HepG2 (cell line): Measurements from ENCODE around the gene CRY1. TPM values are rescaled to one million over a fixed set of nuclear protein-coding genes. Genes with fewer than 3 reads are reported as not detected.

Source experiments
- DMAP1 ChIP-seq: IDR thresholded peaks from 2 replicates; pipeline ENCODE4 v1.6.1; 2016
- EED ChIP-seq: sonication (generic); formaldehyde crosslinking; IDR thresholded peaks from 2 replicates; pipeline ENCODE4 v1.5.0; 2020; ENCODE audit warnings: mild to moderate bottlenecking, missing genetic modification reagents
- GFI1 ChIP-seq: sonication (generic); formaldehyde crosslinking; IDR thresholded peaks from 2 replicates; pipeline ENCODE4 v1.5.0; 2020; ENCODE audit warnings: missing genetic modification reagents, mild to moderate bottlenecking, borderline replicate concordance
- HDAC1 ChIP-seq: sonication (generic); formaldehyde crosslinking; IDR thresholded peaks from 2 replicates; pipeline ENCODE4 v1.5.1; 2020; ENCODE audit warnings: mild to moderate bottlenecking, missing genetic modification reagents
- HNRNPLL ChIP-seq: fragments of 200-400 bp; formaldehyde crosslinking; IDR thresholded peaks from 2 replicates; pipeline ENCODE4 v1.6.1; 2017; ENCODE audit warnings: mild to moderate bottlenecking, low read depth, low read length; ENCODE audit not compliant: poor library complexity, severe bottlenecking
- MEIS2 ChIP-seq: sonication (generic); formaldehyde crosslinking; IDR thresholded peaks from 2 replicates; pipeline ENCODE4 v1.9.0; 2021; ENCODE audit warnings: mild to moderate bottlenecking, missing genetic modification reagents
- MTF2 ChIP-seq: sonication (generic); formaldehyde crosslinking; IDR thresholded peaks from 2 replicates; pipeline ENCODE4 v1.5.0; 2020; ENCODE audit warnings: missing genetic modification reagents, borderline replicate concordance
- MXD4 ChIP-seq: IDR thresholded peaks from 2 replicates; pipeline ENCODE4 v1.6.1; 2016; ENCODE audit warnings: mild to moderate bottlenecking, missing biosample characterization, missing genetic modification reagents
- NFATC3 ChIP-seq: sonication (generic); formaldehyde crosslinking; IDR thresholded peaks from 2 replicates; pipeline ENCODE4 v1.5.1; 2020; ENCODE audit warnings: mild to moderate bottlenecking, missing genetic modification reagents
- RBFOX2 ChIP-seq: fragments of 200-400 bp; formaldehyde crosslinking; IDR thresholded peaks from 2 replicates; pipeline ENCODE4 v1.6.1; 2017; ENCODE audit warnings: low read depth, mild to moderate bottlenecking, low read length
- TBX2 ChIP-seq: sonication (generic); formaldehyde crosslinking; IDR thresholded peaks from 2 replicates; pipeline ENCODE4 v1.5.0; 2020; ENCODE audit warnings: missing genetic modification reagents, mild to moderate bottlenecking, borderline replicate concordance
- ZFX ChIP-seq: sonication (generic); formaldehyde crosslinking; IDR thresholded peaks from 2 replicates; pipeline ENCODE4 v1.4.0; 2020; ENCODE audit warnings: mild to moderate bottlenecking, low read depth, missing genetic modification reagents, moderate library complexity
- ZNF460 ChIP-seq: sonication (generic); formaldehyde crosslinking; IDR thresholded peaks from 2 replicates; pipeline ENCODE4 v1.5.1; 2020; ENCODE audit warnings: missing genetic modification reagents, mild to moderate bottlenecking, borderline replicate concordance
- ZNF552 ChIP-seq: sonication (generic); formaldehyde crosslinking; IDR thresholded peaks from 2 replicates; pipeline ENCODE4 v1.9.0; 2022; ENCODE audit warnings: missing genetic modification reagents, mild to moderate bottlenecking, borderline replicate concordance
- ZNF564 ChIP-seq: sonication (generic); formaldehyde crosslinking; IDR thresholded peaks from 2 replicates; pipeline ENCODE4 v1.8.1; 2023; ENCODE audit warnings: mild to moderate bottlenecking, missing genetic modification reagents
- ZNF570 ChIP-seq: sonication (generic); formaldehyde crosslinking; IDR thresholded peaks from 2 replicates; pipeline ENCODE4 v1.4.0; 2020; ENCODE audit warnings: mild to moderate bottlenecking, missing genetic modification reagents, borderline replicate concordance
- polyA plus RNA-seq, 8 experiments: library from polyadenylated mRNA; depleted of rRNA in 3 of 8; stranded (reverse) in 7 of 8; unstranded in 1 of 8; fragments of >200 nt; fragmentation: Illumina TruSeq in 4 of 8; extraction: Trizol in 4 of 8; gene quantifications; 2 replicates each; pipeline versions ENCODE4 v1.2.1 to v1.2.3, GENCODE V29; 2011 to 2016; ENCODE audit warnings: low read depth in 4 of 8, missing spikeins in 1 of 8, mixed read lengths in 1 of 8; ENCODE audit not compliant: insufficient read depth in 1 of 8
- total RNA-seq, 5 experiments: library from RNA; depleted of rRNA; stranded (reverse); fragments of >200 nt; fragmentation: Illumina TruSeq; extraction: Trizol; gene quantifications; 2 replicates each; pipeline ENCODE4 v1.2.3, GENCODE V29; 2016; ENCODE audit warnings: low read depth in 1 of 5
- TF ChIP-seq, protein P1 (sequence below): sonication (generic); formaldehyde crosslinking; IDR thresholded peaks from 2 replicates; pipeline ENCODE4 v1.4.0; 2020; ENCODE audit warnings: missing genetic modification reagents, borderline replicate concordance
- TF ChIP-seq, protein P2 (sequence below): sonication (generic); formaldehyde crosslinking; IDR thresholded peaks from 2 replicates; pipeline ENCODE4 v1.8.1; 2023; ENCODE audit warnings: mild to moderate bottlenecking, missing genetic modification reagents
- TF ChIP-seq, protein P3 (sequence below), 2 experiments: sonication (generic) in 1 of 2; formaldehyde crosslinking in 1 of 2; IDR thresholded peaks; 2 replicates each; pipeline versions ENCODE4 v1.4.0 to v1.6.1; 2018 to 2020; ENCODE audit warnings: missing genetic modification reagents in 2 of 2, borderline replicate concordance in 1 of 2, low read depth in 1 of 2, mild to moderate bottlenecking in 1 of 2, missing biosample characterization in 1 of 2
- TF ChIP-seq, protein P4 (sequence below): sonication (generic); formaldehyde crosslinking; IDR thresholded peaks from 2 replicates; pipeline ENCODE4 v1.9.0; 2022; ENCODE audit warnings: low read depth, missing genetic modification reagents

Gene CRY1
- total and polyA plus RNA-seq, 2 of the 13 experiments (the other 11 are each of a cell fraction or from before 2014, with no cell fraction given) = 11.4 to 13.9 TPM

DNA sequence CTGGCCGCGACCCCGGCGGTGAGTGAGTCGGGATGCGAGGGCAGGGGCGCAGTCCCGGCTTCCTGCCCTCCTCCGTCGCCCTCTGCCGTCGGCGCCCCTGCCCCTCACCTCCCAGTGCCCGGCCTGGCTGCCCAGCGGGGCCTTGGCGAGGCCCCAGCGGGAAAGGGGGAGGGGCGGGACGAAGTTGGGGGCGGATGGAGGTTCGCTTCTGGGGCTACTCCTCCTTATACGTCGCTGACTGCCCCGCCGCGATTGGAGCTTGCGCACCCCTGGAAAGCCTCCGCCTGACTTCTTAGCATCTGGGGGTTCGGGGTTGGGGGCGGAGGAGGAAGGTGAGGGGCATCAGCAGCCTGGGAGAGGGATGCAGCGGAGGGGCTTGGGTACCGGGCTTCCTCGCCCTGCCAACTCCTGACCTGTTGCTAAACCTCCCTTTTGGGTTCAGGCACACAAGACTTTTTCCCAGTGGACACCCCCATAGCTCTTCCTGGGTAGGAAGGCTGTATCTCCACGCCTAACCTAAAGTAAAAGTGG lies 137.2 kb downstream of the CRY1 start (continued):
- 0 out of 2 replicates have a peak, but pooled peaks have one; percentile 5 for TF ChIP-seq HDAC1 (CRISPR knock-in tag)
- no peak for TF ChIP-seq ZNF570 (CRISPR knock-in tag)
- TF ChIP-seq, protein P1, sequence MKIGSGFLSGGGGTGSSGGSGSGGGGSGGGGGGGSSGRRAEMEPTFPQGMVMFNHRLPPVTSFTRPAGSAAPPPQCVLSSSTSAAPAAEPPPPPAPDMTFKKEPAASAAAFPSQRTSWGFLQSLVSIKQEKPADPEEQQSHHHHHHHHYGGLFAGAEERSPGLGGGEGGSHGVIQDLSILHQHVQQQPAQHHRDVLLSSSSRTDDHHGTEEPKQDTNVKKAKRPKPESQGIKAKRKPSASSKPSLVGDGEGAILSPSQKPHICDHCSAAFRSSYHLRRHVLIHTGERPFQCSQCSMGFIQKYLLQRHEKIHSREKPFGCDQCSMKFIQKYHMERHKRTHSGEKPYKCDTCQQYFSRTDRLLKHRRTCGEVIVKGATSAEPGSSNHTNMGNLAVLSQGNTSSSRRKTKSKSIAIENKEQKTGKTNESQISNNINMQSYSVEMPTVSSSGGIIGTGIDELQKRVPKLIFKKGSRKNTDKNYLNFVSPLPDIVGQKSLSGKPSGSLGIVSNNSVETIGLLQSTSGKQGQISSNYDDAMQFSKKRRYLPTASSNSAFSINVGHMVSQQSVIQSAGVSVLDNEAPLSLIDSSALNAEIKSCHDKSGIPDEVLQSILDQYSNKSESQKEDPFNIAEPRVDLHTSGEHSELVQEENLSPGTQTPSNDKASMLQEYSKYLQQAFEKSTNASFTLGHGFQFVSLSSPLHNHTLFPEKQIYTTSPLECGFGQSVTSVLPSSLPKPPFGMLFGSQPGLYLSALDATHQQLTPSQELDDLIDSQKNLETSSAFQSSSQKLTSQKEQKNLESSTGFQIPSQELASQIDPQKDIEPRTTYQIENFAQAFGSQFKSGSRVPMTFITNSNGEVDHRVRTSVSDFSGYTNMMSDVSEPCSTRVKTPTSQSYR = peak; percentile 61; the same call in 1 of the 2 replicates
- TF ChIP-seq, protein P2, sequence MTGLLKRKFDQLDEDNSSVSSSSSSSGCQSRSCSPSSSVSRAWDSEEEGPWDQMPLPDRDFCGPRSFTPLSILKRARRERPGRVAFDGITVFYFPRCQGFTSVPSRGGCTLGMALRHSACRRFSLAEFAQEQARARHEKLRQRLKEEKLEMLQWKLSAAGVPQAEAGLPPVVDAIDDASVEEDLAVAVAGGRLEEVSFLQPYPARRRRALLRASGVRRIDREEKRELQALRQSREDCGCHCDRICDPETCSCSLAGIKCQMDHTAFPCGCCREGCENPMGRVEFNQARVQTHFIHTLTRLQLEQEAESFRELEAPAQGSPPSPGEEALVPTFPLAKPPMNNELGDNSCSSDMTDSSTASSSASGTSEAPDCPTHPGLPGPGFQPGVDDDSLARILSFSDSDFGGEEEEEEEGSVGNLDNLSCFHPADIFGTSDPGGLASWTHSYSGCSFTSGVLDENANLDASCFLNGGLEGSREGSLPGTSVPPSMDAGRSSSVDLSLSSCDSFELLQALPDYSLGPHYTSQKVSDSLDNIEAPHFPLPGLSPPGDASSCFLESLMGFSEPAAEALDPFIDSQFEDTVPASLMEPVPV = peak; percentile 3; the same call in 1 of the 2 replicates
- TF ChIP-seq, protein P3, sequence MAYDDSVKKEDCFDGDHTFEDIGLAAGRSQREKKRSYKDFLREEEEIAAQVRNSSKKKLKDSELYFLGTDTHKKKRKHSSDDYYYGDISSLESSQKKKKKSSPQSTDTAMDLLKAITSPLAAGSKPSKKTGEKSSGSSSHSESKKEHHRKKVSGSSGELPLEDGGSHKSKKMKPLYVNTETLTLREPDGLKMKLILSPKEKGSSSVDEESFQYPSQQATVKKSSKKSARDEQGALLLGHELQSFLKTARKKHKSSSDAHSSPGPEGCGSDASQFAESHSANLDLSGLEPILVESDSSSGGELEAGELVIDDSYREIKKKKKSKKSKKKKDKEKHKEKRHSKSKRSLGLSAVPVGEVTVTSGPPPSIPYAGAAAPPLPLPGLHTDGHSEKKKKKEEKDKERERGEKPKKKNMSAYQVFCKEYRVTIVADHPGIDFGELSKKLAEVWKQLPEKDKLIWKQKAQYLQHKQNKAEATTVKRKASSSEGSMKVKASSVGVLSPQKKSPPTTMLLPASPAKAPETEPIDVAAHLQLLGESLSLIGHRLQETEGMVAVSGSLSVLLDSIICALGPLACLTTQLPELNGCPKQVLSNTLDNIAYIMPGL (CRISPR knock-in tag; IDR thresholded peaks at IDR 0.05; ENCODE audit: borderline replicate concordance in 1 of 2, low read depth in 1 of 2) = peak; percentile 10 to 15; a peak in 2 of 4 replicates
- no peak for TF ChIP-seq ZFX (CRISPR knock-in tag)
- TF ChIP-seq NFATC3 = no peak
- 0 out of 2 replicates have a peak, but pooled peaks have one; percentile 27 for TF ChIP-seq ZNF564 (CRISPR knock-in tag)
- no peak for TF ChIP-seq EED
- TF ChIP-seq DMAP1 (CRISPR knock-in tag) = peak; percentile 6; the same call in 1 of the 2 replicates
- TF ChIP-seq TBX2 (CRISPR knock-in tag) = no peak
- TF ChIP-seq RBFOX2 = peak; percentile 64
- TF ChIP-seq, protein P4, sequence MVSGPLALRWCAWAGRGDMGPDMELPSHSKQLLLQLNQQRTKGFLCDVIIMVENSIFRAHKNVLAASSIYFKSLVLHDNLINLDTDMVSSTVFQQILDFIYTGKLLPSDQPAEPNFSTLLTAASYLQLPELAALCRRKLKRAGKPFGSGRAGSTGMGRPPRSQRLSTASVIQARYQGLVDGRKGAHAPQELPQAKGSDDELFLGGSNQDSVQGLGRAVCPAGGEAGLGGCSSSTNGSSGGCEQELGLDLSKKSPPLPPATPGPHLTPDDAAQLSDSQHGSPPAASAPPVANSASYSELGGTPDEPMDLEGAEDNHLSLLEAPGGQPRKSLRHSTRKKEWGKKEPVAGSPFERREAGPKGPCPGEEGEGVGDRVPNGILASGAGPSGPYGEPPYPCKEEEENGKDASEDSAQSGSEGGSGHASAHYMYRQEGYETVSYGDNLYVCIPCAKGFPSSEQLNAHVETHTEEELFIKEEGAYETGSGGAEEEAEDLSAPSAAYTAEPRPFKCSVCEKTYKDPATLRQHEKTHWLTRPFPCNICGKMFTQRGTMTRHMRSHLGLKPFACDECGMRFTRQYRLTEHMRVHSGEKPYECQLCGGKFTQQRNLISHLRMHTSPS (CRISPR knock-in tag) = peak; percentile 59; the same call in 1 of the 2 replicates
- no peak for TF ChIP-seq MXD4 (CRISPR knock-in tag)
- 0 out of 2 replicates have a peak, but pooled peaks have one; percentile 11 for TF ChIP-seq GFI1 (CRISPR knock-in tag)
- TF ChIP-seq ZNF460 = no peak
- TF ChIP-seq MEIS2 (CRISPR knock-in tag) = 0 out of 2 replicates have a peak, but pooled peaks have one; percentile 61
- TF ChIP-seq HNRNPLL = peak; percentile 39
- TF ChIP-seq MTF2 = no peak
- TF ChIP-seq ZNF552 (CRISPR knock-in tag) = no peak
